Fibroblast of lung (primary cell): ENCODE data around the gene XRCC4.

Experiments
- EZH2 ChIP-seq: IDR thresholded peaks from 2 replicates; pipeline ENCODE4 v1.5.1; 2012; ENCODE audit warnings: low read length, control low read depth, mild to moderate bottlenecking; ENCODE audit errors: missing control alignments
- TF ChIP-seq, protein P1 (sequence below), 2 donors: IDR thresholded peaks in 1 of 2; conservative IDR thresholded peaks in 1 of 2; 1 replicate in 1 of 2; 2 replicates in 1 of 2; pipeline ENCODE4 v1.5.1; 2011 to 2012; ENCODE audit warnings: low read length in 2 of 2, control low read depth in 1 of 2, inconsistent platforms in 1 of 2, low read depth in 1 of 2, mild to moderate bottlenecking in 1 of 2

DNA sequence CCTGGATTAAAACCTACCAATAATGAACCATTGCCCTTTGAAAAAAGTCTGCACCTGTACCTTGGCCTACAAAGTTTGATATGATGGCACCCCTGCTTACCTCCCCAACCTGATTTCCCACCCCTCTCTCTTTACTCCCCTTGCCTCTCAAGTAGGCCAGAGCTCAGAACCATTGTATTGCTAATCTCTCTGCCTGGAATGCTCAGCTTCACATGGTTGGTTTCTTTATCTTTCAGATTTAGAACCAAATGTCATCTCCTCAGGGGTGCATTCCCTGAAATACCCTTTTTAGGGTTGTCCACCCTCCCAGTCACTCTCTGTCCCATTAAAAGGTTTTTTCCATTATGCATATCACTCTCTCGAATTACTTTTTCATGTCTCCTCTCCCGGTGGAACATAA lies 277.6 kb downstream of the XRCC4 start:
- TF ChIP-seq, protein P1, sequence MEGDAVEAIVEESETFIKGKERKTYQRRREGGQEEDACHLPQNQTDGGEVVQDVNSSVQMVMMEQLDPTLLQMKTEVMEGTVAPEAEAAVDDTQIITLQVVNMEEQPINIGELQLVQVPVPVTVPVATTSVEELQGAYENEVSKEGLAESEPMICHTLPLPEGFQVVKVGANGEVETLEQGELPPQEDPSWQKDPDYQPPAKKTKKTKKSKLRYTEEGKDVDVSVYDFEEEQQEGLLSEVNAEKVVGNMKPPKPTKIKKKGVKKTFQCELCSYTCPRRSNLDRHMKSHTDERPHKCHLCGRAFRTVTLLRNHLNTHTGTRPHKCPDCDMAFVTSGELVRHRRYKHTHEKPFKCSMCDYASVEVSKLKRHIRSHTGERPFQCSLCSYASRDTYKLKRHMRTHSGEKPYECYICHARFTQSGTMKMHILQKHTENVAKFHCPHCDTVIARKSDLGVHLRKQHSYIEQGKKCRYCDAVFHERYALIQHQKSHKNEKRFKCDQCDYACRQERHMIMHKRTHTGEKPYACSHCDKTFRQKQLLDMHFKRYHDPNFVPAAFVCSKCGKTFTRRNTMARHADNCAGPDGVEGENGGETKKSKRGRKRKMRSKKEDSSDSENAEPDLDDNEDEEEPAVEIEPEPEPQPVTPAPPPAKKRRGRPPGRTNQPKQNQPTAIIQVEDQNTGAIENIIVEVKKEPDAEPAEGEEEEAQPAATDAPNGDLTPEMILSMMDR (conservative IDR thresholded peaks at IDR 0.05 in 1 of 2, IDR thresholded peaks at IDR 0.05 in 1 of 2; ENCODE audit: low read depth in 1 of 2, low read length in 2 of 2) = no peak
- TF ChIP-seq EZH2 = no peak
